GM12878 (cell line): ENCODE results near the gene ADAMTS6. TPM values are rescaled to one million over a fixed set of nuclear protein-coding genes. Genes with fewer than 3 reads are reported as not detected.

Source experiments
- CEBPB ChIP-seq, 2 experiments: fragments of 150-350 bp in 1 of 2; IDR thresholded peaks; 2 replicates each; pipeline ENCODE4 v1.6.1; 2012 to 2014; ENCODE audit warnings: low read depth in 2 of 2, low read length in 2 of 2, borderline replicate concordance in 1 of 2, inconsistent platforms in 1 of 2
- CHD4 ChIP-seq: fragments of 200-600 bp; sonication (generic); IDR thresholded peaks from 2 replicates; pipeline ENCODE4 v1.6.1; 2016; ENCODE audit warnings: mild to moderate bottlenecking
- EZH2 ChIP-seq: IDR thresholded peaks from 2 replicates; pipeline ENCODE4 v1.6.1; 2012; ENCODE audit warnings: low read depth, mild to moderate bottlenecking, control low read depth, inconsistent platforms, low read length, borderline replicate concordance; ENCODE audit not compliant: control insufficient read depth
- IRF5 ChIP-seq: fragments of 450-650 bp; IDR thresholded peaks from 2 replicates; pipeline ENCODE4 v1.6.1; 2017; ENCODE audit warnings: borderline replicate concordance
- MLLT1 ChIP-seq: fragments of 450-650 bp; IDR thresholded peaks from 2 replicates; pipeline ENCODE4 v1.6.1; 2016; ENCODE audit warnings: mild to moderate bottlenecking
- REST ChIP-seq: IDR thresholded peaks from 2 replicates; pipeline ENCODE4 v1.6.1; 2012; ENCODE audit warnings: mild to moderate bottlenecking, low read depth, low read length
- SIN3A ChIP-seq: IDR thresholded peaks from 2 replicates; pipeline ENCODE4 v1.6.1; 2012; ENCODE audit warnings: low read depth, low read length, improper control_type of control experiment
- SIX5 ChIP-seq: IDR thresholded peaks from 2 replicates; pipeline ENCODE4 v1.6.1; 2011; ENCODE audit warnings: mild to moderate bottlenecking, low read depth, low read length, moderate library complexity; ENCODE audit not compliant: severe bottlenecking
- SMAD1 ChIP-seq: fragments of 450-650 bp; IDR thresholded peaks from 2 replicates; pipeline ENCODE4 v1.6.1; 2018; ENCODE audit warnings: mild to moderate bottlenecking, low read depth; ENCODE audit not compliant: partially characterized antibody
- YBX1 ChIP-seq: fragments of 450-650 bp; IDR thresholded peaks from 2 replicates; pipeline ENCODE4 v1.6.1; 2016; ENCODE audit warnings: antibody characterized with exemption
- polyA plus RNA-seq, 11 experiments: library from polyadenylated mRNA; depleted of rRNA in 4 of 11; unstranded in 6 of 11; stranded (reverse) in 5 of 11; fragments of >200 nt; fragmentation: Nextera tagmentation in 4 of 11; fragmentation: Illumina TruSeq in 1 of 11; extraction: Ambion mirVana in 4 of 11; extraction: Trizol in 1 of 11; gene quantifications; 1 replicate in 1 of 11; 2 replicates in 10 of 11; pipeline versions ENCODE4 v1.2.1 to v1.2.3, GENCODE V29; 2011 to 2016; ENCODE audit warnings: inconsistent platforms in 2 of 11, missing spikeins in 2 of 11, low read depth in 1 of 11
- total RNA-seq, 4 experiments: library from RNA; depleted of rRNA in 3 of 4; stranded (reverse); fragments of >200 nt in 3 of 4; fragmentation: Illumina TruSeq in 1 of 4; extraction: Trizol in 1 of 4; gene quantifications; 2 replicates each; pipeline versions ENCODE4 v1.2.1 to v1.2.3, GENCODE V29; 2013 to 2021

The ADAMTS6 gene
- total and polyA plus RNA-seq, 10 of the 15 experiments (the other 5 are each of a cell fraction or from before 2014, with no cell fraction given), result 1.1 to 12.3 (median 6.5) TPM

- TF ChIP-seq REST (no peak), YBX1 (no peak), CEBPB (IDR thresholded peaks at IDR 0.05; ENCODE audit: borderline replicate concordance in 1 of 2, low read depth in 2 of 2, low read length in 2 of 2) (no peak), EZH2 (no peak), MLLT1 (no peak), SIN3A (no peak), SIX5 (no peak), CHD4 (no peak), SMAD1 (no peak), IRF5 (no peak)
- TF ChIP-seq, all 136 proteins: peak for 0
Measured at GRCh38 chr5:65173130-65173525, 308.6 kb downstream of the ADAMTS6 start (continued).
